OCI-LY7 (cell line): ENCODE data around the gene SRRM4. TPM values are rescaled to one million over a fixed set of nuclear protein-coding genes. Genes with fewer than 3 reads are reported as not detected.

Experiments used
- BruUV-seq: library from RNA; stranded (reverse); fragments of 400-500 nt; replicated peaks from 2 replicates; lab custom pipeline; 2021; lab: Mats Ljungman, UMichigan
- CTCF ChIA-PET: fragments of 300-600 bp; sonication (Branson Sonifier 250); formaldehyde crosslinking; loops from one replicate; lab custom pipeline; 2022; ENCODE audit warnings: antibody characterized with exemption; ENCODE audit not compliant: unreplicated experiment; lab: Charles Lee
- POLR2A ChIA-PET: fragments of 300-600 bp; sonication (Branson Sonifier 250); formaldehyde crosslinking; loops from one replicate; lab custom pipeline; 2022; ENCODE audit warnings: antibody characterized with exemption; lab: Charles Lee
- DNase-seq: peaks from one replicate; pipeline ENCODE4 v3.0.0-alpha.2; 2015; ENCODE audit warnings: low spot score
- H2AFZ ChIP-seq: fragments of 200-600 bp; sonication (generic), shearing (Covaris generic); 2 replicates; pipeline ENCODE4 v1.6.1; 2014; ENCODE audit warnings: mild to moderate bottlenecking, antibody characterized with exemption, low read length, moderate library complexity
- H3K27ac ChIP-seq: fragments of 200-600 bp; sonication (generic); 2 replicates; pipeline ENCODE4 v1.5.1; 2014; ENCODE audit warnings: mixed run types, low read depth, mild to moderate bottlenecking, moderate library complexity, low read length, inconsistent platforms; ENCODE audit not compliant: poor library complexity, severe bottlenecking
- H3K36me3 ChIP-seq: fragments of 200-600 bp; sonication (generic); 2 replicates; pipeline ENCODE4 v1.6.1; 2014; ENCODE audit warnings: mild to moderate bottlenecking, antibody characterized with exemption, low read length, moderate library complexity, mixed read lengths; ENCODE audit not compliant: insufficient read depth
- H3K4me1 ChIP-seq: fragments of 200-600 bp; sonication (generic); 2 replicates; pipeline ENCODE4 v1.5.1; 2014; ENCODE audit warnings: mild to moderate bottlenecking, low read length; ENCODE audit not compliant: insufficient read depth, poor library complexity, severe bottlenecking
- H3K4me2 ChIP-seq: fragments of 200-600 bp; sonication (generic); 2 replicates; pipeline ENCODE4 v1.6.1; 2014; ENCODE audit warnings: mild to moderate bottlenecking, low read length
- H3K4me3 ChIP-seq: fragments of 200-600 bp; sonication (generic); 2 replicates; pipeline ENCODE4 v1.5.1; 2014; ENCODE audit warnings: mild to moderate bottlenecking, low read depth, low read length; ENCODE audit not compliant: poor library complexity, severe bottlenecking
- H3K79me2 ChIP-seq: fragments of 200-600 bp; sonication (generic); 2 replicates; pipeline ENCODE4 v1.6.1; 2016; ENCODE audit warnings: low read depth, mild to moderate bottlenecking, low read length, moderate library complexity, mixed read lengths; ENCODE audit not compliant: insufficient read depth
- H3K9me2 ChIP-seq: fragments of 200-600 bp; sonication (generic); 2 replicates; pipeline ENCODE4 v1.6.1; 2016; ENCODE audit warnings: mild to moderate bottlenecking, low read length, mixed read lengths; ENCODE audit not compliant: insufficient read depth
- H3K9me3 ChIP-seq: fragments of 200-600 bp; sonication (generic); 2 replicates; pipeline ENCODE4 v1.6.1; 2014; ENCODE audit warnings: mild to moderate bottlenecking, mixed run types, low read length, mixed read lengths
- H4K20me1 ChIP-seq: fragments of 200-600 bp; sonication (generic); 2 replicates; pipeline ENCODE4 v1.6.1; 2014; ENCODE audit warnings: mild to moderate bottlenecking, antibody characterized with exemption, low read length, moderate library complexity, mixed read lengths; ENCODE audit not compliant: insufficient read depth
- EZH2phosphoT487 ChIP-seq: fragments of 200-600 bp; sonication (generic); IDR thresholded peaks from 2 replicates; pipeline ENCODE4 v1.6.1; 2018; ENCODE audit warnings: low read depth, borderline replicate concordance, mild to moderate bottlenecking, mixed run types, antibody characterized with exemption, low read length, moderate library complexity, mixed read lengths
- intact Hi-C: fragments of 100-400 bp; cut with micrococcal nuclease; formaldehyde crosslinking; loops from one replicate; pipeline ENCODE4 v1.10.0; 2022; ENCODE audit not compliant: unreplicated experiment
- total RNA-seq, 2 experiments: library from RNA; depleted of rRNA in 1 of 2; stranded (reverse); fragments of >200 nt in 1 of 2; shearing (Covaris generic) in 1 of 2; gene quantifications; 2 replicates each; pipeline ENCODE4 v1.2.3, GENCODE V29; 2014 to 2022
- TF ChIP-seq, protein P1 (sequence below): fragments of 200-600 bp; sonication (generic); conservative IDR thresholded peaks from 2 replicates; pipeline ENCODE4 v1.5.1; 2014; ENCODE audit warnings: mild to moderate bottlenecking, antibody characterized with exemption, low read length, moderate library complexity, mixed read lengths

The SRRM4 gene
- total RNA-seq, 2 experiments from 2014 or later: not detected

DNA sequence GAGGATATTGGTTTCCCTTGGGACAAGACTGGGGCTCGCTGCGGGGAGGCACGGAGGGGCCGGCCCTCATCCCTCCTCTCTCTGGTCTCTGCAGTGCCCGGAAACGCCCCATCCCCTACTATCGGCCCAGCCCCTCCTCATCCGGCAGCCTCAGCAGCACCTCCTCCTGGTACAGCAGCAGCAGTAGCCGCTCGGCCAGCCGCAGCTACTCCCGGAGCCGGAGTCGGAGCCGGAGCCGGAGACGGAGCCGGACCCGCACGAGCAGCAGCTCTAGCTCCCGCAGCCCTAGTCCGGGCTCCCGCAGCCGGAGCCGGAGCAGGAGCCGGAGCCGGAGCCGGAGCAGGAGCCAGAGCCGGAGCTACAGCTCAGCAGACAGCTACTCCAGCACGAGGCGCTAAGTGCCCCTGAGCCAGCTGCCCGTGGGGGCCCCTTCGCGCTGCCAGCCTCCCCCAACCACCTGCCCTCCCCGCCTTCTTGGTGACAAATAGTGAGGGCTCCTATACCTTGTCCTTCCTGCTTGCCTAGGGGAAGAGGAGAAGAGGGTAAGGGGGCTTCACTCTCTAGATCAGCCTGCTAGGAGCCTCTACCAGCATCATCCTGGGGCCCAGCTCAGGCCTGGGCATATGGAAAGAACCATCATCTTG, 175.2 kb downstream of the SRRM4 start:
- H3K4me1 ChIP-seq: no peaks in the 10 kb centered on the region
- no TSS peak for BruUV-seq
- H3K4me2 ChIP-seq: no peak overlapping the region
- no peaks in the 10 kb centered on the region for H3K36me3 ChIP-seq
- ChIA-PET POLR2A (no interaction called here), CTCF (no interaction called here)
- no peaks in the 10 kb centered on the region for H3K9me2 ChIP-seq
- DNase-seq: no peak
- H3K4me3 ChIP-seq: no peak overlapping the region
- no peak overlapping the region for H2AFZ ChIP-seq
- intact Hi-C loops: no loop called here
- H3K9me3 ChIP-seq: no peaks in the 10 kb centered on the region
- no peaks in the 10 kb centered on the region for H4K20me1 ChIP-seq
- H3K79me2 ChIP-seq: no peaks in the 10 kb centered on the region
- TF ChIP-seq, protein P1, sequence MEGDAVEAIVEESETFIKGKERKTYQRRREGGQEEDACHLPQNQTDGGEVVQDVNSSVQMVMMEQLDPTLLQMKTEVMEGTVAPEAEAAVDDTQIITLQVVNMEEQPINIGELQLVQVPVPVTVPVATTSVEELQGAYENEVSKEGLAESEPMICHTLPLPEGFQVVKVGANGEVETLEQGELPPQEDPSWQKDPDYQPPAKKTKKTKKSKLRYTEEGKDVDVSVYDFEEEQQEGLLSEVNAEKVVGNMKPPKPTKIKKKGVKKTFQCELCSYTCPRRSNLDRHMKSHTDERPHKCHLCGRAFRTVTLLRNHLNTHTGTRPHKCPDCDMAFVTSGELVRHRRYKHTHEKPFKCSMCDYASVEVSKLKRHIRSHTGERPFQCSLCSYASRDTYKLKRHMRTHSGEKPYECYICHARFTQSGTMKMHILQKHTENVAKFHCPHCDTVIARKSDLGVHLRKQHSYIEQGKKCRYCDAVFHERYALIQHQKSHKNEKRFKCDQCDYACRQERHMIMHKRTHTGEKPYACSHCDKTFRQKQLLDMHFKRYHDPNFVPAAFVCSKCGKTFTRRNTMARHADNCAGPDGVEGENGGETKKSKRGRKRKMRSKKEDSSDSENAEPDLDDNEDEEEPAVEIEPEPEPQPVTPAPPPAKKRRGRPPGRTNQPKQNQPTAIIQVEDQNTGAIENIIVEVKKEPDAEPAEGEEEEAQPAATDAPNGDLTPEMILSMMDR: no peak
- TF ChIP-seq EZH2phosphoT487: no peak
- H3K27ac ChIP-seq: no peak overlapping the region

DNA sequence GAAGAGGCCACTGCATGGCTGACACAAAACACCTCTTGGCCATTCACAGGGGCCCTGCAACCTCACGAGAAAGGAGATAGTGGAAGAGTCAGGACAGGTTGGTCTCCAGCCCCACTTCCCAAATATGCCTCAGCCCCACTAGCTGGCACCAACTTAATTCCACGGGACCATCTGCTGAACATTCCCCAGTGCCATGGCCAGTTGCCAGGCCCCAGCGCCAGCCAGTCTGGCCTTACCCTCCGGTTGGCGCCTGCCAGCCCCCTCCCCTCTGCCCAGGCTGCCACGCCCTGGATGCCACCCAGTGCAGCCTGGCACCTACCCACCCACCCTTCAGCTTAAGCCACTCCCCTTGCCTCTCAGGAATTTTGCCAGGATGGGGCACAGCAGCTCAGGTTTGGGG, 176.2 kb downstream of the SRRM4 start:
- no TSS peak for BruUV-seq
- Histone ChIP-seq H3K9me3 (no peaks in the 10 kb centered on the region), H3K36me3 (no peaks in the 10 kb centered on the region), H3K27ac (no peak overlapping the region), H3K9me2 (no peaks in the 10 kb centered on the region), H3K79me2 (no peaks in the 10 kb centered on the region), H4K20me1 (no peaks in the 10 kb centered on the region), H2AFZ (no peak overlapping the region), H3K4me3 (no peak overlapping the region), H3K4me1 (no peaks in the 10 kb centered on the region), H3K4me2 (no peak overlapping the region)
- ChIA-PET POLR2A (no interaction called here), CTCF (no interaction called here)
- intact Hi-C loops: no loop called here
- DNase-seq: no peak
- TF ChIP-seq, protein P1: no peak
- no peak for TF ChIP-seq EZH2phosphoT487

DNA sequence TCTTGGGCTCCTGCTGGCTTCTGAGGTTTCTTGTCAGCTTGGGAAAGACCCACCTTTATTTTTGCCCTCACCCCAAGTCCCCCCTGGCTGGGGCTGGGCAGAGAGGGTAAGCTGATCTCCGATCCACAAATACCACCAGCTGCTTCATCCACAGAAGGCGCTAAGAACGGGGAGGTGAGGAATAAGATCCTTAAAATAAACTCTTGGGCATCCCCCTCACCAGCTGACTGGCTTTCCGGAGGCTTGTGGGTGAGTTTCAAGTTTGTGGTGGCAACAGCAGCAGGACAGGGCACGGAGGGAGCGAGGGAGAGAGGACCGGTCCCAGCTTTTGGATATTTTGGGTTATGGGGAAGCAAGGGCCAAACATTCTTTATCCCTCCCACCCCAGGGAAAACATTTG, 176.6 kb downstream of the SRRM4 start:
- POLR2A ChIA-PET: no interaction called here
- Histone ChIP-seq H3K4me2 (no peak overlapping the region), H2AFZ (no peak overlapping the region), H3K4me3 (no peak overlapping the region), H4K20me1 (no peaks in the 10 kb centered on the region), H3K27ac (no peak overlapping the region), H3K9me3 (no peaks in the 10 kb centered on the region), H3K36me3 (no peaks in the 10 kb centered on the region), H3K9me2 (no peaks in the 10 kb centered on the region), H3K79me2 (no peaks in the 10 kb centered on the region), H3K4me1 (no peaks in the 10 kb centered on the region)
- TF ChIP-seq EZH2phosphoT487: no peak
- TF ChIP-seq, protein P1: no peak
- no TSS peak for BruUV-seq
- no peak for DNase-seq
- intact Hi-C loops: no loop called here
- CTCF ChIA-PET: no interaction called here
